DMS 273 treated with DMSO at 0.1 percent for 48 hours (cell line): ENCODE measurements around the gene TMEM120A.
"Not testable (repeated sequence)": the region's sequence is repeated elsewhere in the genome, so short reads cannot be mapped to it uniquely, and the experiment has no call there.

ENCODE experiments used
- DNase-seq: peaks from one replicate; lab custom pipeline; 2025; lab: John Stamatoyannopoulos, UW

Gene TMEM120A

DNA sequence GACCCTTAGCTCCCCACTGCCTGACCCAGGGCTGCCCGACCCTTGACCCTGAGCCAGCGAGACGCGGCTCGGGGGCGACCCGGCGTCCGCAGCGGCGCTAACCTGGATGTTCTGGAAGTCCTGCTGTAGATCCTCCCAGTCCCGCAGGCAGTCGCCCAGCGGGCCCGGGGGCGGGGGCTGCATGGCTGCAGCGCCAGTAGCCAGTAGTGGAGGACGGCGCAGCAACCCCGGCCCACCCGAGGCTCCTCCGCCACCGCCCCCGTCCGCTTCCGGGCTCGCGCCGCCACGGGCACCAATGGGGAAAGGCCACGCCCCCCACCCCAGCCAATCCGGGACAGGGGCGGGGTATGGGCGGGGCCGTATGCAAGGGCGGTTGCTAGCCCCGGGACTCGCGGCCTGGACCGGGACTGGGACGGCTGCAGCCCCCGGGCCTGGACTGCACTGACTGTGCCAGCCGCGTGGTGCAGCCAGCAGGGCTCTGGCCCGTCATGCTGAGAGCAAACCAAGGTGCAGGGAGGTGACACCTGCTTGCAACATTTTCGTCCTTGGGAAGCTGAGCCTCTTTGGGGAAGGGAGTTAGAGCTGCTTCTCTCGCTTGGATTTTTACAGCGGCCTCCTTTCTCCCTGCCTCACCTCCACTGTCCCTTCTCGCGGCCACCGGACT lies at the start of gene TMEM120A:
TMEM120A (minus strand) TSS at position 208 of the 664 bp plus-strand sequence; CDS start at position 183, 25 bp downstream.
- peak; percentile 88 for DNase-seq

DNA sequence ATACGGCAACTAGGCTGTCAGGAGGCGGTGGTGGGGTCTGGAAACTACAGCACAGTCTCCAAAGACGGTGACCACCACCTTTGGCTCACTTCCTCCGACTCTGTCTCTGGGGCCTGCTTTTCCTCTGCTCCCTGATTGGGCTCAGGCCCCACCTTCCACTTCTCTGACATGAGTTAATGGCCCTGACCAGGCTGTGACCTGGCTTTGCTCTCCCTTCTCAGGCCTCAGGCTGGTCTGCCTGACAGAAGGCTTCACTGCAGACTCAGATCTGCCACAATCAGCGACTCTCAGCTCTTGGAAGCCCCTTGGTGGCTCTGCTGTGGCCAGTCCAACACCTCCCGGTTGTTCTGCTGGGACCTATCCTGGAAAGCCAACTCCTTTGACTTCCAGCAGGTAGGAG lies 45.7 kb upstream of the TMEM120A start:
- no peak for DNase-seq

DNA sequence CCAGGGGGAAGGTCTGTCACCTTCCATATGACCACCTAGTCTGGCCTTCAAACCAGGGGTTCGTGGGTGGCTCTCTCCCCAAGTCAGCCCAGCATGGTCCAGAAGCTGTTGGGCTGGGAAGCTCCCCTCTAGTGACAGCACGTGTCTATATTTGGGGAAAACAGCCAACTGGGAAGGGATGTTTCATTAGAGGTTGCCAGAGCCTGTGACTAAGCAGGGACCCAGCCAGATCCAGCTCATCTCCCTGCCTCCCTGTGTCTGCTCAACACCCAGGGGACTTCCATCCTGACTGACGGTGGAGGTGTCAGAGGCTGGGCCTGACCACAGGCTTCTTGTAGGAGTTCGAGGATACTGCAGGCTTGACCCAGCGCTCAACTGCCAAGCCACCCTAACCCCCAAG lies 42.9 kb upstream of the TMEM120A start:
- DNase-seq: no peak

DNA sequence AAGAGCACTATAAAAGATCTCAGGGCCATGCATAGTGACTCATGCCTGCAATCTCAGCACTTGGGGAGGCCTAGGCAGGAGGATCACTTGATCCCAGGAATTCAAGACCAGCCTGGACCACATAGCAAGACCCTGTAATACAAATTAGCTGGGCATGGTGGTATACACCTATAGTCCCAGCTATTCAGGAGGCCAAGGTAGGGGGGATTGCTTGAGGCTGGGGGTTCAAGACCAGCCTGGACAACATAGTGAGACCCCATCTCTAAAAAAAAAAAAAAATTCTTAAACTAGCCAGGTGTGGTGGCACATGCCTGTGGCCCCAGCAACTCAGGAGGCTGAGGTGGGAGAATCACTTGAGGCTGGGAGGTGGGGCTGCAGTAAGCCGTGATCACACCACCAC lies 37.6 kb upstream of the TMEM120A start:
- DNase-seq: no peak

DNA sequence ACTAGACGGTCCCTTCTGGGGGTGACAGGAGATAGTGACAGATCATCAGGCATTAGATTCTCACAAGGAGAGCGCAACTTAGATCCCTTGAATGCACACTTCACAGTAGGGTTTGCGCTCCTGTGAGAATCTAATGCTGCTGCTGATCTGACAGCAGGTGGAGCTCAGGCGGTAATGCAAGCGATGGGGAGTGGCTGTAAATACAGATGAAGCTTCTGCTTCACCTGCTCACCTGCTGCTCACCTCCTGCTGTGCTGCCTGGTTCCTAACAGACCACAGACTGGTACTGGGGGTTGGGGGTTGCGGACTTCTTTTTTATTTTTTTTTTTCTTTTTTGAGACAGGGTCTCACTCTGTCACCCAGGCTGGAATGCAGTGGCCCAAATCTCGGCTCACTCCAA lies 35.3 kb upstream of the TMEM120A start:
- DNase-seq: not testable (repeated sequence)

DNA sequence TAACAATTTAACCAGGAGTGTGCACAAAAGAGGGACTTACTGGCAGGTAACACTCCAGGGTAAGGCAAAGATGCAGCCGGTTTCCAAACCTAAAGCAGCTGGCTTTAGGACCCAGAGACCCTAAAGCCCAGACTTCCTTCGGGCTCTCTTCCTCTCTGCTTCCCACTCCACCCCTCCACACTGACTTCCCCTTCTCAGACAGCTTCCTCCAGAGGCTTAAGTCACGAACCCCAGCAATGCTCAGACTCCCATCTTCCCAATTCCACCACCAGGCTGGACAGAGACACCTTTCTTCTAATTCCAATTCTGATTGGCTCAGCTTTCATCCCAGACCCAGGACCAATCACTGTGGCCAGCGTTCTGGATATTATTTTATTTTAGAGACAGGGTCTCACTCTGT lies 28.6 kb upstream of the TMEM120A start:
- DNase-seq: no peak

DNA sequence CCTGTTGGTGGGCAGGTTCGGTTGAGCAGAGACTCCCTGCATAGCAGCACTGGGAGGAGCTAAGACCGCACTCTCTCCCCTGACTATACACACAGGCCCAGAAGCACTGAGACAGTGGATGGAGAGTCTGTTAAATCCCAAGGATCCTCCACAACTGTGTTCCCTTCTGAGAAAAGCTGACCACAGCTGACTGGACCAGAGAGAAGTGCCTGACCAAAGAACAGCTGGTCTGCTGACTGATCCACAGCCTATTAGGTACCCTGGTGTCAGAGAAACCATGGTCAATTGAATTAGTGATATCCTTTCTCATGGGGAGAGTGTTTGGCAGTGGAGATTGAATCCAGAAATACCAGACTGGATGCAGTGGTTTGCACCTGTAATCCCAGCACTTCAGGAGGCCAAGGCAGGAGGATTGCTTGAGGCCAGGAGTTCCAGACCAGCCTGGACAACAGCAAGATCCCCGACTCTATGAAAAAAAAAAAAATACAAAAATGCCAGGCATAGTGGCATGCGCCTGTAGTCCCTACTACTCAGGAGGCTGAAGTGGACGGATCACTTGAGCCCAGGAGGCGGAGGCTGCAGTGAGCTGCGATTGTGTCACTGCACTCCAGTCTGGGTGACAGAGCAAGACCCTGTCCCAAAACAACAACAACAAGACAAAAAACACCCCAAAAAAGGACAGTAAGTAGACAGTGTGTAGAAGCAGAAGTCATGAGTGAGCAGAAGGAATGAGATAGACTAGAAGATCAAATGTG lies 27.8 kb upstream of the TMEM120A start:
- no peak for DNase-seq

DNA sequence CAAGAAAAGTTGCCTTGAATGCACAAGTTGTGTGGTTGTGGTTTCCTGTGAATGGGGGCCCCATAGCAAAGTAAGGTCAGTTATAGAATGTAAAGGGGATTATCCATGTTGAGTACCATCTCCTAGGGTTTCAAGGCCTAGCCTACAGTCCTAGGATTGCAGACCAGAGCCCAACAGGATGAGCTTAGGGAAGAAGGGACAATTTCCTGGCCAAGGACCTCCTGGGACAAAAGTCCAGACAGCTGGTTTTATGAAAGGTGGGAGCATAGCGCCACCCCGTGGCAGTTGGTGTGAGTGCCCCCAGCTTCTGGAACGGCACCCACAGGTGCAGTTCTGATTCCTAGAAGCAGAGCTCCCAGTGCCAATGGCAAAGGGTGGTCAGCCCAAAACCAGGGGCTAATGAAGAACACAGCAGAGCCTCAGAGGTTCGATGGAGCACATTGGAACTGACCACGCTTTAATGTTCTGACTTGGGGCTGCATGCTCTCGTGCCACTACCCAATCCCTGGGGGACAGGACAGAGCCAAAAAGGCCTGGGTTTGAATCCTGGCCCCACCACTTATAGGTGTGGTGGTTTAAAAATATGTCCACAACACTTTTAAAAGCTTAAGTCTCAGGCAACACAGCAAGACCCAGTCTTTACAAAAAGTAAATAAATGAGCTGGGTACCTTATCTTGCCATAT lies 25.8 kb upstream of the TMEM120A start:
- no peak for DNase-seq

DNA sequence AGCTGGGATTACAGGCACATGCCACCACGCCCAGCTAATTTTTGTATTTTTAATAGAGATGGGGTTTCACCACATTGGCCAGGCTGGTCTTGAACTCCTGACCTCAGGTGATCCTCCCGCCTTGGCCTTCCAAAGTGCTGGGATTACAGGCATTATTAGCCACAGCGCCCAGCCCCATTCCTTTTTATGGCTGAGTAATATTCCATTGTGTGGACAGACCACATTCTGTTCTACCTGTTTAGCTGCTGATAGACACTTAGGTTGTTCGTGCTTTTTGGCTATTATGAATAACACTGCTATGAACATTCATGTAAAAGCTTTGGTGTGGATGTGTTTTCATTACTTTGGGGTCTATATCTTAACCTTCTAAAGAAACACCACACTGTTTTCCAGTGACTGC lies 24.1 kb upstream of the TMEM120A start:
- DNase-seq: not testable (repeated sequence)

DNA sequence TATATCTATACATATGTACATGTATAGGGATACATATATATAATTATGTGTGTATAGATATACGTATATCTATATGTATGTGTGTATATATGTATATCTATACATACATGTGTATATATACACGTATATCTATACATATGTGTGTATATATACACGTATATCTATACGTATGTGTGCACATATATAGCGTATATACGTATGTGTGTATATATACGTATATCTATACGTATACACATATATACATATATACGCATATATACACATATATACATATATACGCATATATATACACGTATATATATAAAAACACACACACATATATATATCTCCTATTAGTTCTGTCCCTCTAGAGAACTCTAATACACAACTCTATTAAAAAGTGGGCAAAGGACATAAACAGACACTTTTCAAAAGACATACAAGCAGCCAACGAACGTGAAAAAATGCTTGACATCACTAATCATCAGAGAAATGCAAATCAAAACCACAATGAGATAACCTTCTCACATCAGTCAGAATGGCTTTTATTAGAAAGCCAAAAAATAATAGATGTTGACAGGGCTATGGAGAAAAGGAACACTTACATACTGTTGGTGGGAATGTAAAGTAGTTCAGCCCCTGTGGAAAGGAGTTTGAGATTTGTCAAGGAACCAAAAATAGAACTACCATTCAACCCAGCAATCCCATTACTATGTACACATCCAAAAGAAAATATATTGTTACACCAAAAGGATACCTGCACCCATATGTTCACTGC lies 22.0 kb upstream of the TMEM120A start:
- DNase-seq: no peak

DNA sequence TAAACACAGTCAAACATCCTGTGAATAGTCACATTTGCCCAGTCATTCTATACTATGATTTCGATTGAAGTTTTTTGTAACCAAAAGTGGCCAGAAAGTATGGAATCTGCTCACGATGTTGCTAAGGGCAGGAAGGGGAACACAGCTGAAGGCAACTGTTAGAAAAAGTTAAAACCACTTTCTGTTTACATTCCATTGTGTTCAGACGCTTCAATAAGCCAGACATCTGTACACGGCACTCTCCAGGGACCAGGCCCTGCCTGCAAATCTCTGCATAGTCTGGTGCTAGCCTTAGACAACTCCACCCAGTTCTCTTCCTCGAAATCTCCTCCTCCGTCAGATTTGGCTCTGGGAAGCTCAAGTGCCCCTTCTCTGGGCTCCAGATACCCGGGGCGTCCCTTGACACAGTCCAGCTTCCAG lies 17.1 kb upstream of the TMEM120A start:
- DNase-seq: peak; percentile 32

DNA sequence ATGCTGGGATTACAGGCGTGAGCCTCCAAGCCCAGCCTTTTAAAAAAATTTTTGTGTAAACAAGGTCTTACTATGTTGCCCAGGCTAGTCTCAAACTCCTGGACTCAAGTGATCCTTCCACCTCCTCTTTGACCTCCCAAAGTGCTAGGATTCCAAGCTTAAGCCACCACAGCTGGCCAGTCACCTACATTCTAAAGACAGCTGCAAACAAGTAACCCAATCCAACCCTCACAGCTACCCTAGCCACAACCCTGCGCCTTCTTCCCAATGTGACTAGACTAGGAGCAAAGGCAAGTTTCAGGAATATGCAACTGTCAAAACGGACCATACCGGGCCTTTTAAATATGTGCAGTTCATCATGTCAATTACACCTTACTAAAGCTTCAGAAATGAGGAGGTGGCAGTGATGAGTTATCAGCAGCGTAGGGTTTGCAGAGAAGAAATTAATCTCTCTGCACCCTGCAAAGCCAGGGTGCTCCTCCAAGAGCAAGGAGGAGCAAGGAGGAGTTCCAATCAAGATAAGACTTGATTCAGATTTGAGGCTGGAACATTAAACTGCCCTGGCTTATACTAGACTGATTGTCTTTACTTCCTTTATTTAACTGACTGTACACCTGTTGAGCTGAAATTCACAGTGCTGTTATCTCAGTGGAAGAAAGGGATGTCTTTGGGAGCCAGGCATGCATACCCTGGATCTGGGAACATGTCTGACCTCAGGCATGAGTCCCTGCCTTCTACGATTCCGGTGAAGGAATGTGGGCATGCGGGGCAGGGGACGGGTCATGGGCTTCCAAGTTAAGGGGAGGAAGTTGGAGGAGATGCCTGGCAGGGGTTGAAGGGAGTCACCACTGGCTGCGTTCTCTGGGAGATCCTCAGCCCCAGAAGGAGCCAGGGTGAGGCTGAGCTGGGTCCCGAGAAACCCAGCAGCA lies 15.5 kb upstream of the TMEM120A start:
- DNase-seq: no peak

- no peak for DNase-seq
These were observed 13.8 kb upstream of the TMEM120A start for GRCh38 chr7:76008156-76008687.

- not testable (repeated sequence) for DNase-seq
These were observed 10.6 kb upstream of the TMEM120A start for GRCh38 chr7:76005004-76005403.

- DNase-seq: no peak
These were observed 9.0 kb upstream of the TMEM120A start for GRCh38 chr7:76003351-76003750.

- no peak for DNase-seq
These were observed 8.4 kb upstream of the TMEM120A start for GRCh38 chr7:76002822-76003221.

GRCh38 chr7:76002139-76002538 lies 7.7 kb upstream of the TMEM120A start:
- no peak for DNase-seq

- no peak for DNase-seq
These were observed 6.2 kb upstream of the TMEM120A start for GRCh38 chr7:76000566-76000965.

- no peak for DNase-seq
These were observed 3.6 kb upstream of the TMEM120A start for GRCh38 chr7:75998038-75998437.

GRCh38 chr7:75996476-75996875 lies 2.1 kb upstream of the TMEM120A start:
- DNase-seq: no peak

- no peak for DNase-seq
These were observed 1.6 kb upstream of the TMEM120A start for GRCh38 chr7:75995996-75996395.
